Endodermal cell (in vitro differentiated cells): Measurements from ENCODE around the gene RCAN2. TPM values are rescaled to one million over a fixed set of nuclear protein-coding genes. Genes with fewer than 3 reads are reported as not detected.

Experiments
- DNase-seq: peaks from one replicate; pipeline ENCODE4 v3.0.0-alpha.2; 2017
- H3K27ac ChIP-seq: 2 replicates; pipeline ENCODE4 v1.5.1; 2013; ENCODE audit warnings: mild to moderate bottlenecking, low read depth, low read length, moderate library complexity
- H3K27me3 ChIP-seq: 2 replicates; pipeline ENCODE4 v1.6.1; 2013; ENCODE audit warnings: mild to moderate bottlenecking, low read length, moderate library complexity; ENCODE audit not compliant: insufficient read depth, control insufficient read depth, poor library complexity, severe bottlenecking
- H3K36me3 ChIP-seq: 2 replicates; pipeline ENCODE4 v1.7.0; 2013; ENCODE audit warnings: mild to moderate bottlenecking, low read length, moderate library complexity; ENCODE audit not compliant: control insufficient read depth, insufficient read depth
- H3K4me1 ChIP-seq: one replicate; pipeline ENCODE4 v1.7.0; 2013; ENCODE audit warnings: low read length; ENCODE audit not compliant: control insufficient read depth, insufficient read depth
- H3K4me3 ChIP-seq: 2 replicates; pipeline ENCODE4 v1.5.1; 2013; ENCODE audit warnings: mild to moderate bottlenecking, low read length, moderate library complexity
- H3K9ac ChIP-seq: 2 replicates; pipeline ENCODE4 v1.6.1; 2013; ENCODE audit warnings: mild to moderate bottlenecking, low read length, moderate library complexity; ENCODE audit not compliant: poor library complexity, severe bottlenecking; ENCODE audit errors: extremely low read depth
- H3K9me3 ChIP-seq: 2 replicates; pipeline ENCODE4 v1.6.1; 2013; ENCODE audit warnings: mild to moderate bottlenecking, low read length, moderate library complexity; ENCODE audit not compliant: control insufficient read depth
- H3K27ac Mint-ChIP-seq: 2 replicates; pipeline ENCODE4 v1.8.0; 2020; ENCODE audit warnings: mixed read lengths
- H3K27me3 Mint-ChIP-seq: 2 replicates; pipeline ENCODE4 v1.8.0; 2021; ENCODE audit warnings: mild to moderate bottlenecking, mixed read lengths; ENCODE audit not compliant: insufficient read depth
- H3K36me3 Mint-ChIP-seq: 2 replicates; pipeline ENCODE4 v1.8.0; 2020; ENCODE audit warnings: low read depth, mixed read lengths
- H3K4me1 Mint-ChIP-seq: 2 replicates; pipeline ENCODE4 v1.8.0; 2020; ENCODE audit warnings: mixed read lengths
- H3K4me3 Mint-ChIP-seq: 2 replicates; pipeline ENCODE4 v1.8.0; 2020; ENCODE audit warnings: mild to moderate bottlenecking, moderate library complexity, mixed read lengths
- H3K9me3 Mint-ChIP-seq: 2 replicates; pipeline ENCODE4 v1.8.0; 2020; ENCODE audit warnings: mild to moderate bottlenecking, mixed read lengths
- CTCF ChIP-seq: fragments of 200-600 bp; sonication (generic); conservative IDR thresholded peaks from 2 replicates; pipeline ENCODE4 v1.5.0; 2021; ENCODE audit warnings: antibody characterized with exemption, mild to moderate bottlenecking
- WGBS, 2 experiments: methylation state at CpG; one replicate each; pipeline versions ENCODE4 v1.1.5 to v1.1.7; 2013; ENCODE audit warnings: missing lambda C conversion rate in 2 of 2, mixed read lengths in 1 of 2; ENCODE audit not compliant: insufficient coverage in 1 of 2, insufficient read length in 1 of 2; 5-methylcytosine and 5-hydroxymethylcytosine counted together
- total RNA-seq, 2 donors: library from RNA; stranded (reverse); fragmentation: NEBNext Ultra II Directional in 1 of 2; extraction: Animal tissue kit (Norgen Biotek cat#: 25700) in 1 of 2; gene quantifications; 2 replicates in 1 of 2; 3 replicates in 1 of 2; pipeline ENCODE4 v1.2.1, GENCODE V29; 2021

Gene RCAN2
- total RNA-seq, 2 donors from 2014 or later, result 15.7 to 16.7 TPM

GRCh38 chr6:46451343-46451742, 39.9 kb downstream of the RCAN2 start:
- peaks cover 27% of the 10 kb centered on the region for H3K9me3 Mint-ChIP-seq
- H3K4me1 Mint-ChIP-seq, result peaks cover 33% of the 10 kb centered on the region
- Histone ChIP-seq H3K4me1 (peaks cover 7% of the 10 kb centered on the region), H3K9ac (no peak overlapping the region), H3K9me3 (peaks cover 20% of the 10 kb centered on the region), H3K4me3 (no peak overlapping the region), H3K36me3 (no peaks in the 10 kb centered on the region), H3K27ac (no peak overlapping the region), H3K27me3 (no peaks in the 10 kb centered on the region)
- no peak for TF ChIP-seq CTCF
- DNase-seq, result no peak
- H3K27me3 Mint-ChIP-seq, result no peaks in the 10 kb centered on the region
- H3K36me3 Mint-ChIP-seq, result peaks cover 10% of the 10 kb centered on the region
- no peak overlapping the region for H3K4me3 Mint-ChIP-seq
- H3K27ac Mint-ChIP-seq, result no peak overlapping the region
- 70 to 84% methylated on average over 2 to 4 of the region's 4 CpGs for WGBS, 2 experiments

GRCh38 chr6:46444772-46445454, 46.3 kb downstream of the RCAN2 start:
- WGBS, 2 experiments, result 80 to 93% methylated on average over 1 to 3 of the region's 3 CpGs
- no peaks in the 10 kb centered on the region for H3K27me3 Mint-ChIP-seq
- peaks cover 34% of the 10 kb centered on the region for H3K9me3 Mint-ChIP-seq

GRCh38 chr6:46443623-46444022, 47.6 kb downstream of the RCAN2 start:
- Mint-ChIP-seq H3K4me3 (no peak overlapping the region), H3K4me1 (no peaks in the 10 kb centered on the region), H3K27ac (no peak overlapping the region), H3K9me3 (peaks cover 27% of the 10 kb centered on the region), H3K27me3 (no peaks in the 10 kb centered on the region), H3K36me3 (peaks cover 6% of the 10 kb centered on the region)
- no peak overlapping the region for H3K27ac ChIP-seq
- no peaks in the 10 kb centered on the region for H3K27me3 ChIP-seq
- H3K9me3 ChIP-seq, result peaks cover 17% of the 10 kb centered on the region
- H3K4me1 ChIP-seq, result no peaks in the 10 kb centered on the region
- H3K4me3 ChIP-seq, result no peak overlapping the region
- H3K36me3 ChIP-seq, result no peaks in the 10 kb centered on the region
- 96 to 100% methylated on average over 3 of the region's 3 CpGs for WGBS, 2 experiments
- TF ChIP-seq CTCF, result no peak
- no peak for DNase-seq
- H3K9ac ChIP-seq, result no peak overlapping the region

More at GRCh38 chr6:46444772-46445454, 46.3 kb downstream of the RCAN2 start:
- H3K27ac Mint-ChIP-seq, result no peak overlapping the region
- H3K4me3 Mint-ChIP-seq, result no peak overlapping the region
- Histone ChIP-seq H3K4me1 (no peaks in the 10 kb centered on the region), H3K27me3 (no peaks in the 10 kb centered on the region), H3K36me3 (no peaks in the 10 kb centered on the region), H3K9ac (no peak overlapping the region), H3K27ac (no peak overlapping the region), H3K9me3 (peaks cover 23% of the 10 kb centered on the region), H3K4me3 (no peak overlapping the region)
- no peak for TF ChIP-seq CTCF
- H3K36me3 Mint-ChIP-seq, result peaks cover 8% of the 10 kb centered on the region
- H3K4me1 Mint-ChIP-seq, result no peaks in the 10 kb centered on the region
- no peak for DNase-seq
